GM06990 (cell line): ENCODE measurements around the gene FLVCR1.
"Not testable (repeated sequence)": the region's sequence is repeated elsewhere in the genome, so short reads cannot be mapped to it uniquely, and the experiment has no call there.

ENCODE experiments used
- DNase-seq: peaks from one replicate; pipeline ENCODE4 v3.0.0-alpha.2; 2011; ENCODE audit not compliant: insufficient read length; ENCODE audit errors: extremely low read depth
- H3K27me3 ChIP-seq: replicated peaks from 2 replicates; pipeline ENCODE4 v1.6.0; 2011; ENCODE audit warnings: low read length; ENCODE audit not compliant: control insufficient read depth, insufficient read depth
- H3K36me3 ChIP-seq: 2 replicates; pipeline ENCODE4 v1.5.1; 2011; ENCODE audit warnings: low read length; ENCODE audit not compliant: control insufficient read depth, insufficient read depth
- H3K4me3 ChIP-seq: replicated peaks from 2 replicates; pipeline ENCODE4 v1.5.1; 2011; ENCODE audit warnings: low read depth, mild to moderate bottlenecking, control low read depth, low read length
- CTCF ChIP-seq: IDR thresholded peaks from 2 replicates; pipeline ENCODE4 v1.5.1; 2011; ENCODE audit warnings: low read length, control low read depth, mild to moderate bottlenecking, inconsistent platforms; ENCODE audit not compliant: insufficient read depth, poor library complexity, severe bottlenecking

FLVCR1 gene

GRCh38 chr1:212838145-212838544 lies 19.9 kb upstream of the FLVCR1 start:
- TF ChIP-seq CTCF: no peak
- no peak overlapping the region for H3K4me3 ChIP-seq
- no peaks in the 10 kb centered on the region for H3K36me3 ChIP-seq
- H3K27me3 ChIP-seq: no peaks in the 10 kb centered on the region
- DNase-seq: no peak

- not testable (repeated sequence) for H3K4me3 ChIP-seq, DNase-seq, H3K36me3 ChIP-seq, H3K27me3 ChIP-seq
These were observed 13.6 kb upstream of the FLVCR1 start for GRCh38 chr1:212844521-212844920.

GRCh38 chr1:212847549-212847948 lies 10.5 kb upstream of the FLVCR1 start, which contains the start of gene SPATA45:
SPATA45 (minus strand) TSS chr1:212847649; CDS start chr1:212836149, 11,500 bp downstream.
- no peak for DNase-seq
- no peaks in the 10 kb centered on the region for H3K27me3 ChIP-seq
- H3K36me3 ChIP-seq: no peaks in the 10 kb centered on the region
- H3K4me3 ChIP-seq: no peak within 1 kb of the TSS
- no peak for TF ChIP-seq CTCF

- no peaks in the 10 kb centered on the region for H3K27me3 ChIP-seq
- peaks cover 2% of the 10 kb centered on the region; the same call in 1 of the 2 replicates for H3K36me3 ChIP-seq
- no peak overlapping the region for H3K4me3 ChIP-seq
- no peak for DNase-seq
- TF ChIP-seq CTCF: no peak
These were observed 5.9 kb upstream of the FLVCR1 start for GRCh38 chr1:212852105-212852688.

GRCh38 chr1:212853658-212854057 lies 4.4 kb upstream of the FLVCR1 start:
- peaks cover 2% of the 10 kb centered on the region; the same call in 1 of the 2 replicates for H3K36me3 ChIP-seq
- H3K4me3 ChIP-seq: no peak overlapping the region
- no peak for DNase-seq
- no peaks in the 10 kb centered on the region for H3K27me3 ChIP-seq
- TF ChIP-seq CTCF: no peak

GRCh38 chr1:212856755-212857154 lies 1.3 kb upstream of the FLVCR1 start:
- peaks cover 2% of the 10 kb centered on the region; the same call in 1 of the 2 replicates for H3K36me3 ChIP-seq
- no peak for DNase-seq
- no peaks in the 10 kb centered on the region for H3K27me3 ChIP-seq
- TF ChIP-seq CTCF: no peak
- peak overlapping the region; percentile 90 for H3K4me3 ChIP-seq
